Suprapubic skin (tissue), 3 donors: ENCODE results near the gene MCAT.

Experiments
- CTCF ChIP-seq, 2 donors: fragments of 200-600 bp in 1 of 2; fragments of 450-650 bp in 1 of 2; sonication (generic) in 1 of 2; IDR thresholded peaks; one replicate each; pipeline ENCODE4 v1.5.1; 2016 to 2019; ENCODE audit warnings: antibody characterized with exemption in 2 of 2, mild to moderate bottlenecking in 1 of 2, moderate library complexity in 1 of 2
- POLR2A ChIP-seq, 2 donors: fragments of 450-650 bp; IDR thresholded peaks; one replicate each; pipeline ENCODE4 v1.6.1; 2017; ENCODE audit warnings: antibody characterized with exemption in 2 of 2, mild to moderate bottlenecking in 2 of 2, moderate library complexity in 2 of 2

DNA sequence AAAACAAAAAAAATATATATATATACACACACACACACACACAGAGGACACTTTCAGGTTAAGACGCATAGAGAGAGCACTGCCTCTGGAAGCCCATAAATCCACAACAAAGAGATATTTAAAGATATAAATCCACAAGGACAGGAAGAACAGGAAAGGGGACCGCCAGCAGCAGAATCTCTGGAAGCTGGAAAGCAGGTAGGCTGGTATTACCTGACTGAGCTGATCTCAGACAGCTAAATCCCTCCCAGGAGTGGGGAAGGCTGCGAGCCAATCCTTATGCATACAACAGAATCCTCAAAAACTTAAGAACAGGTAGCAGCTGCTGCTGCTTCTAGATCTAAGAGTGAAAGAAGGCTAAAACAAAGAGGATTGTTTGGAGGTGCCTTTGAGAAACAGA, 1.8 kb upstream of the MCAT start:
- TF ChIP-seq POLR2A (IDR thresholded peaks at IDR 0.05) (no peak), CTCF (IDR thresholded peaks at IDR 0.05) (no peak)
